RPMI8226 (cell line): Measurements from ENCODE around the gene F12.

ENCODE experiments used
- DNase-seq: peaks from one replicate; pipeline ENCODE4 v3.0.0-alpha.2; 2015

F12 gene

GRCh38 chr5:177410575-177410974 is 1.2 kb upstream of the F12 start:
- DNase-seq = no peak

- DNase-seq = no peak
Observed at GRCh38 chr5:177405805-177406204, 3.6 kb downstream of the F12 start.

GRCh38 chr5:177405312-177405711 is 4.1 kb downstream of the F12 start:
- DNase-seq = no peak

- no peak for DNase-seq
Observed at GRCh38 chr5:177404641-177405179, 4.7 kb downstream of the F12 start.

GRCh38 chr5:177403792-177404640 is 5.3 kb downstream of the F12 start:
- peak; percentile 93 for DNase-seq

- peak; percentile 76 for DNase-seq
Observed at GRCh38 chr5:177403102-177403791, 6.1 kb downstream of the F12 start.

GRCh38 chr5:177402271-177403043 is 6.9 kb downstream of the F12 start:
- DNase-seq = peak; percentile 70

GRCh38 chr5:177399997-177400868 is 9.1 kb downstream of the F12 start, which contains the start of gene PFN3:
TSS of gene PFN3 (minus strand) at chr5:177400661. CDS start at chr5:177400576, 85 bp downstream.
- DNase-seq = no peak

- no peak for DNase-seq
Observed at GRCh38 chr5:177397875-177398390, 11.4 kb downstream of the F12 start.

GRCh38 chr5:177396807-177397206 is 12.6 kb downstream of the F12 start:
- DNase-seq = no peak

GRCh38 chr5:177396078-177396477 is 13.3 kb downstream of the F12 start:
- DNase-seq = no peak

GRCh38 chr5:177393990-177394389 is 15.4 kb downstream of the F12 start:
- DNase-seq = no peak

GRCh38 chr5:177393206-177393765 is 16.1 kb downstream of the F12 start:
- no peak for DNase-seq

- no peak for DNase-seq
Observed at GRCh38 chr5:177392765-177393164, 16.6 kb downstream of the F12 start.

GRCh38 chr5:177390363-177391300 is 18.7 kb downstream of the F12 start:
- peak; percentile 85 for DNase-seq

GRCh38 chr5:177389241-177390169 is 19.9 kb downstream of the F12 start:
- DNase-seq = peak; percentile 43

- peak; percentile 38 for DNase-seq
Observed at GRCh38 chr5:177388521-177389052, 20.8 kb downstream of the F12 start.

GRCh38 chr5:177387405-177387804 is 22.0 kb downstream of the F12 start:
- DNase-seq = no peak

- DNase-seq = no peak
Observed at GRCh38 chr5:177386542-177386941, 22.8 kb downstream of the F12 start.
